ENCODE data around the gene RIPK4. TPM values are rescaled to one million over a fixed set of nuclear protein-coding genes. Genes with fewer than 3 reads are reported as not detected.

RIPK4 gene
- total RNA-seq, 1 experiment from 2014 or later: 67.4 TPM

DNA sequence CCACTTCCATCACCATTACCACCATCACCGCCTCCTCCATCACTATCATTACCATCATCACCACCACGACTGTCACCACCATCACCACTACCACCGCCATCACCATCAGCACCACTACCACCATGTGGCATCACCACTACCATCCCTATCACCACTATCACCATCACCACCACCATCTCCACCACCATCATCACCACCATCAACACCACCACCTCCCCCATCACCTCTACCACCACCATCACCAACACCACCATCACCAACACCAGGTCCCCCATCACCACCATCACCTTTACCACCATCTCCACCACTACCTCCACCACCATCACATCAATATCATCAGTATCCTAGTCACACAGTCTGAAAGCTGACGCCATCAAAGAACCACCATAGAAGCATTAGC, 39.9 kb upstream of the RIPK4 start:
- ChIA-PET CTCF (no interaction called here), POLR2A (no interaction called here)
- no TSS peak for BruUV-seq (replicated peaks)
- Histone ChIP-seq H3K27ac (ENCODE audit: low read length) (no peak overlapping the region), H3K27me3 (ENCODE audit: control insufficient read depth, insufficient read depth, low read length) (no peaks in the 10 kb centered on the region), H3K36me3 (ENCODE audit: control insufficient read depth, insufficient read depth, low read length) (no peaks in the 10 kb centered on the region; the same call in 1 of the 2 replicates), H3K4me3 (ENCODE audit: low read depth in 2 of 2, low read length in 2 of 2) (no peak overlapping the region), H3K9me3 (ENCODE audit: control insufficient read depth, insufficient read depth, low read depth, low read length) (no peaks in the 10 kb centered on the region), H3K4me1 (ENCODE audit: control insufficient read depth, insufficient read depth, low read length) (no peaks in the 10 kb centered on the region)
- intact Hi-C loops (cut with micrococcal nuclease; ENCODE audit: unreplicated experiment) (no loop called here), in situ Hi-C loops (cut with HindIII; ENCODE audit: low pct_unique_long_range_greater_than_20kb, low sequenced_read_pairs) (no loop called here)
- DNase-seq (ENCODE audit: low read depth, low spot score) (no peak), ATAC-seq (no peak)
- TF ChIP-seq, protein P1, sequence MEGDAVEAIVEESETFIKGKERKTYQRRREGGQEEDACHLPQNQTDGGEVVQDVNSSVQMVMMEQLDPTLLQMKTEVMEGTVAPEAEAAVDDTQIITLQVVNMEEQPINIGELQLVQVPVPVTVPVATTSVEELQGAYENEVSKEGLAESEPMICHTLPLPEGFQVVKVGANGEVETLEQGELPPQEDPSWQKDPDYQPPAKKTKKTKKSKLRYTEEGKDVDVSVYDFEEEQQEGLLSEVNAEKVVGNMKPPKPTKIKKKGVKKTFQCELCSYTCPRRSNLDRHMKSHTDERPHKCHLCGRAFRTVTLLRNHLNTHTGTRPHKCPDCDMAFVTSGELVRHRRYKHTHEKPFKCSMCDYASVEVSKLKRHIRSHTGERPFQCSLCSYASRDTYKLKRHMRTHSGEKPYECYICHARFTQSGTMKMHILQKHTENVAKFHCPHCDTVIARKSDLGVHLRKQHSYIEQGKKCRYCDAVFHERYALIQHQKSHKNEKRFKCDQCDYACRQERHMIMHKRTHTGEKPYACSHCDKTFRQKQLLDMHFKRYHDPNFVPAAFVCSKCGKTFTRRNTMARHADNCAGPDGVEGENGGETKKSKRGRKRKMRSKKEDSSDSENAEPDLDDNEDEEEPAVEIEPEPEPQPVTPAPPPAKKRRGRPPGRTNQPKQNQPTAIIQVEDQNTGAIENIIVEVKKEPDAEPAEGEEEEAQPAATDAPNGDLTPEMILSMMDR (IDR thresholded peaks at IDR 0.05): no peak
- TF ChIP-seq TCF7L2 (IDR thresholded peaks at IDR 0.05; ENCODE audit: low read depth, low read length) (no peak), POLR2AphosphoS5 (IDR thresholded peaks at IDR 0.05; ENCODE audit: low read depth, low read length) (no peak), SIN3A (IDR thresholded peaks at IDR 0.05; ENCODE audit: borderline replicate concordance, insufficient read depth, low read depth, low read length) (no peak)
- TF ChIP-seq, protein P2, sequence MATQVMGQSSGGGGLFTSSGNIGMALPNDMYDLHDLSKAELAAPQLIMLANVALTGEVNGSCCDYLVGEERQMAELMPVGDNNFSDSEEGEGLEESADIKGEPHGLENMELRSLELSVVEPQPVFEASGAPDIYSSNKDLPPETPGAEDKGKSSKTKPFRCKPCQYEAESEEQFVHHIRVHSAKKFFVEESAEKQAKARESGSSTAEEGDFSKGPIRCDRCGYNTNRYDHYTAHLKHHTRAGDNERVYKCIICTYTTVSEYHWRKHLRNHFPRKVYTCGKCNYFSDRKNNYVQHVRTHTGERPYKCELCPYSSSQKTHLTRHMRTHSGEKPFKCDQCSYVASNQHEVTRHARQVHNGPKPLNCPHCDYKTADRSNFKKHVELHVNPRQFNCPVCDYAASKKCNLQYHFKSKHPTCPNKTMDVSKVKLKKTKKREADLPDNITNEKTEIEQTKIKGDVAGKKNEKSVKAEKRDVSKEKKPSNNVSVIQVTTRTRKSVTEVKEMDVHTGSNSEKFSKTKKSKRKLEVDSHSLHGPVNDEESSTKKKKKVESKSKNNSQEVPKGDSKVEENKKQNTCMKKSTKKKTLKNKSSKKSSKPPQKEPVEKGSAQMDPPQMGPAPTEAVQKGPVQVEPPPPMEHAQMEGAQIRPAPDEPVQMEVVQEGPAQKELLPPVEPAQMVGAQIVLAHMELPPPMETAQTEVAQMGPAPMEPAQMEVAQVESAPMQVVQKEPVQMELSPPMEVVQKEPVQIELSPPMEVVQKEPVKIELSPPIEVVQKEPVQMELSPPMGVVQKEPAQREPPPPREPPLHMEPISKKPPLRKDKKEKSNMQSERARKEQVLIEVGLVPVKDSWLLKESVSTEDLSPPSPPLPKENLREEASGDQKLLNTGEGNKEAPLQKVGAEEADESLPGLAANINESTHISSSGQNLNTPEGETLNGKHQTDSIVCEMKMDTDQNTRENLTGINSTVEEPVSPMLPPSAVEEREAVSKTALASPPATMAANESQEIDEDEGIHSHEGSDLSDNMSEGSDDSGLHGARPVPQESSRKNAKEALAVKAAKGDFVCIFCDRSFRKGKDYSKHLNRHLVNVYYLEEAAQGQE (IDR thresholded peaks at IDR 0.05; ENCODE audit: insufficient read depth in 1 of 2, low read depth in 2 of 2, low read length in 1 of 2): no peak

DNA sequence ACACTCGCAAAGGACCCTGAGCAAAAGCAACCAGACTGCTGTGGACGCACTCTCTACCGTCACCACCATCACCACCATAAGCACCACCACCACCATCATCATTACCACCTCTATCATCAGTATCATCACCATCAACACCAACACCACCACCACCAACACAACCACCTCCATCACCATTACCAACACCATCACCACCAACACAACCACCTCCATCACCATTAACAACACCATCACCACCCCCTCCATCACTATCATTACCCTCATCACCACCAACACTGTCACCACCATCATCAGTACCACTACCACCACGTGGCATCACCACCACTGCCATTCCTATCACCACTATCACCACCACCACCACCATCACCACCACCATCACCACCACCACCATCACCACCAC, 38.8 kb upstream of the RIPK4 start:
- intact Hi-C loops (cut with micrococcal nuclease; ENCODE audit: unreplicated experiment): no loop called here
- DNase-seq (ENCODE audit: low read depth, low spot score): no peak
- CTCF ChIA-PET: no interaction called here
- Histone ChIP-seq H3K36me3 (ENCODE audit: control insufficient read depth, insufficient read depth, low read length) (no peaks in the 10 kb centered on the region; the same call in 1 of the 2 replicates), H3K4me3 (ENCODE audit: low read depth in 2 of 2, low read length in 2 of 2) (no peak overlapping the region), H3K4me1 (ENCODE audit: control insufficient read depth, insufficient read depth, low read length) (no peaks in the 10 kb centered on the region), H3K9me3 (ENCODE audit: control insufficient read depth, insufficient read depth, low read depth, low read length) (no peaks in the 10 kb centered on the region), H3K27me3 (ENCODE audit: control insufficient read depth, insufficient read depth, low read length) (no peaks in the 10 kb centered on the region), H3K27ac (ENCODE audit: low read length) (no peak overlapping the region)
- POLR2A ChIA-PET: no interaction called here
- TF ChIP-seq, protein P2 (IDR thresholded peaks at IDR 0.05; ENCODE audit: insufficient read depth in 1 of 2, low read depth in 2 of 2, low read length in 1 of 2): no peak
- TF ChIP-seq, protein P1 (IDR thresholded peaks at IDR 0.05): no peak
- no peak for TF ChIP-seq SIN3A (IDR thresholded peaks at IDR 0.05; ENCODE audit: borderline replicate concordance, insufficient read depth, low read depth, low read length)
- TF ChIP-seq POLR2AphosphoS5 (IDR thresholded peaks at IDR 0.05; ENCODE audit: low read depth, low read length): no peak
- no peak for TF ChIP-seq TCF7L2 (IDR thresholded peaks at IDR 0.05; ENCODE audit: low read depth, low read length)
- in situ Hi-C loops (cut with HindIII; ENCODE audit: low pct_unique_long_range_greater_than_20kb, low sequenced_read_pairs): no loop called here
- ATAC-seq: no peak
- BruUV-seq (replicated peaks): no TSS peak

Measured in Panc1 (cell line).